ENCODE results near the gene ZNF750. TPM values are rescaled to one million over a fixed set of nuclear protein-coding genes. Genes with fewer than 3 reads are reported as not detected.

Gene ZNF750
- not detected for total RNA-seq (2013)
- polyA plus RNA-seq (not detected), polyA minus RNA-seq (not detected in 2 replicates), total RNA-seq (0 to 0.75 (median 0) reads per million in 11 experiments)

- H3K4me1 ChIP-seq (ENCODE audit: control insufficient read depth in 1 of 2, insufficient read depth in 2 of 2, low read length in 2 of 2), result peaks cover 32 to 44% of the 10 kb centered on the region in 2 donors
- peak within 1 kb of the TSS; percentile 46 for H3K4me2 ChIP-seq (replicated peaks; ENCODE audit: extremely low read depth, low read length, poor library complexity, severe bottlenecking)
- no peak within 1 kb of the TSS for H3K4me3 Mint-ChIP-seq
- H3K9me3 Mint-ChIP-seq, result peaks cover 0 to 4% (median 0%) of the 10 kb centered on the region in 7 donors
- no peak within 1 kb of the TSS for H3K4me3 ChIP-seq (replicated peaks in 1 of 3; ENCODE audit: low read depth in 2 of 3, low read length in 3 of 3)
- DNase-seq, result no peak
- no peaks in the 10 kb centered on the region for H3K9me3 ChIP-seq (replicated peaks in 1 of 2; ENCODE audit: control insufficient read depth in 1 of 2, insufficient read depth in 1 of 2, low read length in 2 of 2)
- H3K27ac ChIP-seq (ENCODE audit: low read depth in 1 of 2, low read length in 2 of 2), result peak within 1 kb of the TSS in 1 of 2 donors; percentile 51
- H3K36me3 Mint-ChIP-seq, result peaks cover 5 to 11% of the 10 kb centered on the region in 2 donors
- H3K79me2 ChIP-seq (ENCODE audit: insufficient read depth, low read length), result no peaks in the 10 kb centered on the region
- no peaks in the 10 kb centered on the region for H4K20me1 ChIP-seq (ENCODE audit: insufficient read depth, low read length)
- peaks cover 42% of the 10 kb centered on the region for H3K4me1 Mint-ChIP-seq
- intact Hi-C loops (cut with micrococcal nuclease), result no loop called here
- peak within 1 kb of the TSS in 6 of 7 donors; percentile 36 to 84 (median 80) for H3K27ac Mint-ChIP-seq
- WGBS (ENCODE audit: insufficient coverage), result 95% methylated on average over 25 of the region's 25 CpGs
- H3K27me3 Mint-ChIP-seq (ENCODE audit: low read depth in 3 of 3), result peaks cover 0 to 7% (median 0%) of the 10 kb centered on the region in 3 donors
- H3K36me3 ChIP-seq (replicated peaks in 1 of 2; ENCODE audit: control insufficient read depth in 1 of 2, insufficient read depth in 2 of 2, low read length in 2 of 2), result no peaks in the 10 kb centered on the region
- TF ChIP-seq, protein P1, sequence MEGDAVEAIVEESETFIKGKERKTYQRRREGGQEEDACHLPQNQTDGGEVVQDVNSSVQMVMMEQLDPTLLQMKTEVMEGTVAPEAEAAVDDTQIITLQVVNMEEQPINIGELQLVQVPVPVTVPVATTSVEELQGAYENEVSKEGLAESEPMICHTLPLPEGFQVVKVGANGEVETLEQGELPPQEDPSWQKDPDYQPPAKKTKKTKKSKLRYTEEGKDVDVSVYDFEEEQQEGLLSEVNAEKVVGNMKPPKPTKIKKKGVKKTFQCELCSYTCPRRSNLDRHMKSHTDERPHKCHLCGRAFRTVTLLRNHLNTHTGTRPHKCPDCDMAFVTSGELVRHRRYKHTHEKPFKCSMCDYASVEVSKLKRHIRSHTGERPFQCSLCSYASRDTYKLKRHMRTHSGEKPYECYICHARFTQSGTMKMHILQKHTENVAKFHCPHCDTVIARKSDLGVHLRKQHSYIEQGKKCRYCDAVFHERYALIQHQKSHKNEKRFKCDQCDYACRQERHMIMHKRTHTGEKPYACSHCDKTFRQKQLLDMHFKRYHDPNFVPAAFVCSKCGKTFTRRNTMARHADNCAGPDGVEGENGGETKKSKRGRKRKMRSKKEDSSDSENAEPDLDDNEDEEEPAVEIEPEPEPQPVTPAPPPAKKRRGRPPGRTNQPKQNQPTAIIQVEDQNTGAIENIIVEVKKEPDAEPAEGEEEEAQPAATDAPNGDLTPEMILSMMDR (IDR thresholded peaks at IDR 0.05), result no peak
- no peaks in the 10 kb centered on the region for H3K27me3 ChIP-seq (ENCODE audit: control insufficient read depth in 2 of 2, insufficient read depth in 2 of 2, low read length in 2 of 2)
- H2AFZ ChIP-seq (ENCODE audit: insufficient read depth, low read depth, low read length, poor library complexity, severe bottlenecking), result no peak within 1 kb of the TSS
- no peak within 1 kb of the TSS for H3K9ac ChIP-seq (ENCODE audit: insufficient read depth, low read length, poor library complexity, severe bottlenecking)
Measured at GRCh38 chr17:82839617-82840292, at the start of gene ZNF750. TSS of gene ZNF750 (minus strand) at chr17:82840022. CDS start at chr17:82832454, 7,568 bp downstream.

GRCh38 chr17:82888583-82889495 is 49.0 kb upstream of the ZNF750 start:
- no peak for DNase-seq

More at GRCh38 chr17:82888583-82889495, 49.0 kb upstream of the ZNF750 start:
- Mint-ChIP-seq H3K9me3 (peaks cover 0 to 6% (median 0%) of the 10 kb centered on the region in 7 donors), H3K4me1 (peaks cover 50% of the 10 kb centered on the region), H3K27ac (peak overlapping the region in 2 of 7 donors; percentile 30 to 91), H3K27me3 (ENCODE audit: low read depth in 3 of 3) (peaks cover 0 to 3% (median 0%) of the 10 kb centered on the region in 3 donors), H3K4me3 (no peak overlapping the region), H3K36me3 (peaks cover 40 to 49% of the 10 kb centered on the region in 2 donors)
- no peaks in the 10 kb centered on the region for H4K20me1 ChIP-seq (ENCODE audit: insufficient read depth, low read length)
- H3K79me2 ChIP-seq (ENCODE audit: insufficient read depth, low read length), result peaks cover 5% of the 10 kb centered on the region
- no peak overlapping the region for H3K4me2 ChIP-seq (replicated peaks; ENCODE audit: extremely low read depth, low read length, poor library complexity, severe bottlenecking)
- intact Hi-C loops (cut with micrococcal nuclease), result no loop called here
- peaks cover 13 to 27% of the 10 kb centered on the region in 2 donors for H3K36me3 ChIP-seq (replicated peaks in 1 of 2; ENCODE audit: control insufficient read depth in 1 of 2, insufficient read depth in 2 of 2, low read length in 2 of 2)
- no peak overlapping the region for H2AFZ ChIP-seq (ENCODE audit: insufficient read depth, low read depth, low read length, poor library complexity, severe bottlenecking)
- TF ChIP-seq, protein P1 (IDR thresholded peaks at IDR 0.05), result no peak
- 94% methylated on average over 25 of the region's 30 CpGs for WGBS (ENCODE audit: insufficient coverage)
- H3K4me1 ChIP-seq (ENCODE audit: control insufficient read depth in 1 of 2, insufficient read depth in 2 of 2, low read length in 2 of 2), result peaks cover 32 to 39% of the 10 kb centered on the region in 2 donors
- no peak overlapping the region for H3K4me3 ChIP-seq (replicated peaks in 1 of 3; ENCODE audit: low read depth in 2 of 3, low read length in 3 of 3)
- no peaks in the 10 kb centered on the region for H3K27me3 ChIP-seq (ENCODE audit: control insufficient read depth in 2 of 2, insufficient read depth in 2 of 2, low read length in 2 of 2)
- H3K27ac ChIP-seq (ENCODE audit: low read depth in 1 of 2, low read length in 2 of 2), result no peak overlapping the region
- H3K9me3 ChIP-seq (replicated peaks in 1 of 2; ENCODE audit: control insufficient read depth in 1 of 2, insufficient read depth in 1 of 2, low read length in 2 of 2), result no peaks in the 10 kb centered on the region
- H3K9ac ChIP-seq (ENCODE audit: insufficient read depth, low read length, poor library complexity, severe bottlenecking), result no peak overlapping the region
